Measurements from ENCODE around the gene PRKAG2. TPM values are rescaled to one million over a fixed set of nuclear protein-coding genes. Genes with fewer than 3 reads are reported as not detected.

Gene PRKAG2
- total and polyA plus RNA-seq, 4 donors, result 17.5 to 33.3 (median 23.9) TPM

DNA sequence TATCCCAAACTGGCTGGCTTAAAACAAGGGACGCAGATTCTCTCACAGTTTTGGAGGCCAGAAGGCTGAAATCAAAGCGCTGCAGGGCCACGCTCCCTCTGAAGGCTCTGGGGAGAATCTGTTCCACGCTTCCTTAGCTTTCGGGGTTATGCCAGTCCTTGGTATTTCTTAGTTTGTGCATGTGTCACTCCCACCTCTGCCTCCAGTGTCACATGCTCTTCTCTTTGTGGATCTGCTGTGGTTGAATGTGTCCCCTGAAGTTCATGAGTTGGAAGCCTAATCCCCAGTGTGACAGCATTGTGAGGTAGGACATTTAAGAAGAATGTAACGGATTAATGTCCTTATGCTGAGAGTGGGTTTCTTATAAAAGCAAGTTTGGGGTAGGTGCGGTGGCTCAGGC, 327.8 kb downstream of the PRKAG2 start:
- WGBS, 2 donors, result 97 to 98% methylated on average over 7 of the region's 7 CpGs
- DNase-seq, result no peak
- no peak for ATAC-seq (ENCODE audit: insufficient read depth, low FRiP score)

DNA sequence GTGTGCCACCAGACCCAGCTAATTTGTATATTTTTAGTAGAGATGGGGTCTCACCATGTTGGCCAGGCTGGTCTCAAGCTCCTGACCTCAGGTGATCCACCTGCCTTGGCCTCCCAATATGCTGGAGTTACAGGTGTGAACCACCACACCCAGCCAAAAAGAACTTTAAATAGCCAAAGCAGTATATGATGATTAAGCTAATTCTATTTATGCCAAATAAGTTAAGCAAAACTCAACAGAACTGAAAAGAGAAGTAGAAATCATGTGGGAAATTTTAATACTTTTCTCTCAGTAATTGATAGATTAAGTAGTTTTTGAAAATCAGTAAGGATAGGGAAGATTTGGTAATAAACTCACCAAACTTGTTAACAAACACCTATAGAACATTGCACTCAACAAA, 332.7 kb downstream of the PRKAG2 start:
- H3K27ac ChIP-seq (ENCODE audit: low read depth in 1 of 2, low read length in 1 of 2), result no peak overlapping the region
- no peaks in the 10 kb centered on the region for H3K9me3 ChIP-seq (ENCODE audit: control insufficient read depth in 4 of 4, insufficient read depth in 3 of 4, low read length in 3 of 4)
- H3K4me1 ChIP-seq (ENCODE audit: control insufficient read depth in 5 of 5, insufficient read depth in 5 of 5, low read length in 5 of 5), result no peaks in the 10 kb centered on the region
- no peaks in the 10 kb centered on the region for H3K36me3 ChIP-seq (ENCODE audit: control insufficient read depth in 4 of 4, insufficient read depth in 4 of 4, low read length in 4 of 4)
- H3K27me3 ChIP-seq (ENCODE audit: control insufficient read depth in 3 of 3, insufficient read depth in 3 of 3, low read length in 2 of 3), result peaks cover 0 to 18% (median 14%) of the 10 kb centered on the region in 3 donors
- DNase-seq (no peak), ATAC-seq (ENCODE audit: insufficient read depth, low FRiP score) (no peak)
- TF ChIP-seq, protein P1, sequence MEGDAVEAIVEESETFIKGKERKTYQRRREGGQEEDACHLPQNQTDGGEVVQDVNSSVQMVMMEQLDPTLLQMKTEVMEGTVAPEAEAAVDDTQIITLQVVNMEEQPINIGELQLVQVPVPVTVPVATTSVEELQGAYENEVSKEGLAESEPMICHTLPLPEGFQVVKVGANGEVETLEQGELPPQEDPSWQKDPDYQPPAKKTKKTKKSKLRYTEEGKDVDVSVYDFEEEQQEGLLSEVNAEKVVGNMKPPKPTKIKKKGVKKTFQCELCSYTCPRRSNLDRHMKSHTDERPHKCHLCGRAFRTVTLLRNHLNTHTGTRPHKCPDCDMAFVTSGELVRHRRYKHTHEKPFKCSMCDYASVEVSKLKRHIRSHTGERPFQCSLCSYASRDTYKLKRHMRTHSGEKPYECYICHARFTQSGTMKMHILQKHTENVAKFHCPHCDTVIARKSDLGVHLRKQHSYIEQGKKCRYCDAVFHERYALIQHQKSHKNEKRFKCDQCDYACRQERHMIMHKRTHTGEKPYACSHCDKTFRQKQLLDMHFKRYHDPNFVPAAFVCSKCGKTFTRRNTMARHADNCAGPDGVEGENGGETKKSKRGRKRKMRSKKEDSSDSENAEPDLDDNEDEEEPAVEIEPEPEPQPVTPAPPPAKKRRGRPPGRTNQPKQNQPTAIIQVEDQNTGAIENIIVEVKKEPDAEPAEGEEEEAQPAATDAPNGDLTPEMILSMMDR (IDR thresholded peaks at IDR 0.05; ENCODE audit: control extremely low read depth, extremely low read depth), result no peak
- no peak overlapping the region for H3K9ac ChIP-seq (ENCODE audit: insufficient read depth in 1 of 2, low read length in 2 of 2)
- no peak overlapping the region for H3K4me3 ChIP-seq

More for the DNA sequence above, 327.8 kb downstream of the PRKAG2 start:
- Histone ChIP-seq H3K9me3 (ENCODE audit: control insufficient read depth in 4 of 4, insufficient read depth in 3 of 4, low read length in 3 of 4) (no peaks in the 10 kb centered on the region), H3K27ac (ENCODE audit: low read depth in 1 of 2, low read length in 1 of 2) (no peak overlapping the region), H3K9ac (ENCODE audit: insufficient read depth in 1 of 2, low read length in 2 of 2) (no peak overlapping the region), H3K4me3 (no peak overlapping the region), H3K27me3 (ENCODE audit: control insufficient read depth in 3 of 3, insufficient read depth in 3 of 3, low read length in 2 of 3) (peaks cover 0 to 16% (median 14%) of the 10 kb centered on the region in 3 donors), H3K4me1 (ENCODE audit: control insufficient read depth in 5 of 5, insufficient read depth in 5 of 5, low read length in 5 of 5) (peaks cover 0 to 10% (median 4%) of the 10 kb centered on the region in 5 donors), H3K36me3 (ENCODE audit: control insufficient read depth in 4 of 4, insufficient read depth in 4 of 4, low read length in 4 of 4) (no peaks in the 10 kb centered on the region)
- TF ChIP-seq, protein P1 (IDR thresholded peaks at IDR 0.05; ENCODE audit: control extremely low read depth, extremely low read depth), result no peak

DNA sequence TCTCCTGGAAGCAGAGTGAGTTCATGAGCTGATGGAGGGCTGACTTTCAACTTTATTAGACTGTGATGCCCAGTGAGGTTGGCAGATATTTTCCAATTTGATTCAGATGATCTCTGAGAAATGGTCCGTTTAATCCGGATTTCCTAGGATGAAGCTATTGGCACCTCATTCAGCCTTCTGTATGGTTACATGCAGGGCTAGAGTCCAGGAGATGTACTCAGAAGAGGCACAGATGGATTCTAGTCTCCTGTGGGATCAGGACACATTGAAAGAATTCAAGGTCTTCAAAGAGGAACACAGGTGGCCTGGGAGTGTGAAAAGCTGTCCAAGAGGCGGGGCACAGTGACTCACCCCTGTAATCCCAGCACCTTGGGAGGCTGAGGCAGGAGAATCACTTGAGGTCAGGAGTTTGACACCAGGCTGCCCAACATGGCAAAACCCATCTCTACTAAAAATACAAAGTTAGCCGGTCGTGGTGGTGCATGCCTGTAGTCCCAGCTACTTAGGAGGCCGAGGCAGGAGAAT, 334.2 kb downstream of the PRKAG2 start:
- Histone ChIP-seq H3K9ac (ENCODE audit: insufficient read depth in 1 of 2, low read length in 2 of 2) (no peak overlapping the region), H3K27ac (ENCODE audit: low read depth in 1 of 2, low read length in 1 of 2) (no peak overlapping the region), H3K36me3 (ENCODE audit: control insufficient read depth in 4 of 4, insufficient read depth in 4 of 4, low read length in 4 of 4) (no peaks in the 10 kb centered on the region), H3K27me3 (ENCODE audit: control insufficient read depth in 3 of 3, insufficient read depth in 3 of 3, low read length in 2 of 3) (peaks cover 0 to 18% (median 11%) of the 10 kb centered on the region in 3 donors), H3K9me3 (ENCODE audit: control insufficient read depth in 4 of 4, insufficient read depth in 3 of 4, low read length in 3 of 4) (no peaks in the 10 kb centered on the region), H3K4me3 (no peak overlapping the region), H3K4me1 (ENCODE audit: control insufficient read depth in 5 of 5, insufficient read depth in 5 of 5, low read length in 5 of 5) (peaks cover 0 to 8% (median 0%) of the 10 kb centered on the region in 5 donors)
- no peak for ATAC-seq (ENCODE audit: insufficient read depth, low FRiP score)
- TF ChIP-seq, protein P1 (IDR thresholded peaks at IDR 0.05; ENCODE audit: control extremely low read depth, extremely low read depth), result no peak
- DNase-seq, result no peak
- WGBS, 2 donors, result 94 to 95% methylated on average over 6 of the region's 6 CpGs
